HCT116 (cell line): ENCODE results near the gene TTLL3. TPM values are rescaled to one million over a fixed set of nuclear protein-coding genes. Genes with fewer than 3 reads are reported as not detected.

ENCODE experiments used
- ATAC-seq: fragments of 200-7000 bp; cut with Tn5 transposase; 2 replicates; pipeline ENCODE4 v1.9.1; 2020; ENCODE audit warnings: mild to moderate bottlenecking, moderate library complexity
- BruUV-seq: library from RNA; stranded (reverse); fragments of 400-500 nt; replicated peaks from 2 replicates; lab custom pipeline; 2021; lab: Mats Ljungman, UMichigan
- CTCF ChIA-PET: fragments of 300-600 bp; sonication (Branson Sonifier 250); formaldehyde crosslinking; loops from one replicate; lab custom pipeline; 2021; ENCODE audit warnings: antibody characterized with exemption; lab: Charles Lee
- POLR2A ChIA-PET: fragments of 300-600, 350-600 bp; sonication (Branson Sonifier 250); formaldehyde crosslinking; loops from one replicate; lab custom pipeline; 2021; ENCODE audit warnings: antibody characterized with exemption; lab: Charles Lee
- RAD21 ChIA-PET, 2 experiments: fragments of 300-600 bp; sonication (Branson Sonifier 250); formaldehyde crosslinking; loops; one replicate each; lab custom pipeline; 2023; ENCODE audit warnings: low total read pairs in 2 of 2; ENCODE audit not compliant: uncharacterized antibody in 2 of 2, unreplicated experiment in 2 of 2, low non-redundant PET in 1 of 2; lab: Charles Lee
- DNase-seq: peaks from one replicate; pipeline ENCODE4 v3.0.0-alpha.2; 2010; ENCODE audit warnings: low read depth, low spot score
- H2AFZ ChIP-seq: fragments of 200-600 bp; shearing (Covaris generic), sonication (generic); 2 replicates; pipeline ENCODE4 v1.6.1; 2017; ENCODE audit warnings: low read depth, mixed run types, mixed read lengths, antibody characterized with exemption, low read length; ENCODE audit not compliant: poor library complexity, severe bottlenecking
- H3K27ac ChIP-seq: 2 replicates; pipeline ENCODE4 v1.5.1; 2012; ENCODE audit warnings: low read depth, low read length
- H3K27me3 ChIP-seq: fragments of 200-600 bp; sonication (generic); 2 replicates; pipeline ENCODE4 v1.6.1; 2016; ENCODE audit warnings: mixed run types, low read length, mixed read lengths; ENCODE audit not compliant: insufficient read depth
- H3K36me3 ChIP-seq, 2 experiments: fragments of 200-500 bp in 1 of 2; fragments of 200-600 bp in 1 of 2; sonication (Bioruptor generic) in 1 of 2; sonication (generic) in 1 of 2; 2 replicates each; pipeline versions ENCODE4 v1.5.1 to v1.6.1; 2014 to 2016; ENCODE audit warnings: low read length in 2 of 2, inconsistent platforms in 1 of 2, mixed read lengths in 1 of 2, mixed run types in 1 of 2; ENCODE audit not compliant: insufficient read depth in 2 of 2, control insufficient read depth in 1 of 2
- H3K4me1 ChIP-seq, 2 experiments: fragments of 200-600 bp in 1 of 2; sonication (generic) in 1 of 2; 2 replicates each; pipeline versions ENCODE4 v1.5.1 to v1.6.1; 2012 to 2017; ENCODE audit warnings: low read length in 2 of 2, inconsistent platforms in 1 of 2, mild to moderate bottlenecking in 1 of 2, mixed read lengths in 1 of 2, mixed run types in 1 of 2, moderate library complexity in 1 of 2; ENCODE audit not compliant: insufficient read depth in 2 of 2, control insufficient read depth in 1 of 2
- H3K4me2 ChIP-seq: fragments of 200-600 bp; sonication (generic); 2 replicates; pipeline ENCODE4 v1.6.1; 2017; ENCODE audit warnings: mixed run types, low read length, mixed read lengths
- H3K4me3 ChIP-seq, 2 experiments: fragments of 200-600 bp in 1 of 2; sonication (generic) in 1 of 2; replicated peaks in 1 of 2; 2 replicates each; pipeline ENCODE4 v1.5.1; 2011 to 2016; ENCODE audit warnings: low read length in 2 of 2, control low read depth in 1 of 2, low read depth in 1 of 2, mild to moderate bottlenecking in 1 of 2, mixed read lengths in 1 of 2, mixed run types in 1 of 2
- H3K79me2 ChIP-seq: fragments of 200-600 bp; sonication (generic); 2 replicates; pipeline ENCODE4 v1.6.1; 2017; ENCODE audit warnings: mild to moderate bottlenecking, mixed run types, low read length, moderate library complexity, mixed read lengths; ENCODE audit not compliant: insufficient read depth
- H3K9ac ChIP-seq: fragments of 200-600 bp; sonication (generic); 2 replicates; pipeline ENCODE4 v1.6.1; 2016; ENCODE audit warnings: low read length, mixed read lengths
- H3K9me2 ChIP-seq: fragments of 200-600 bp; sonication (generic), shearing (Covaris generic); 2 replicates; pipeline ENCODE4 v1.6.1; 2017; ENCODE audit warnings: mixed run types, mild to moderate bottlenecking, moderate library complexity; ENCODE audit not compliant: insufficient read depth
- H3K9me3 ChIP-seq, 2 experiments: fragments of 200-500 bp in 1 of 2; fragments of 200-600 bp in 1 of 2; sonication (Bioruptor generic) in 1 of 2; sonication (generic) in 1 of 2; 2 replicates each; pipeline ENCODE4 v1.6.1; 2014 to 2017; ENCODE audit warnings: low read length in 2 of 2, mixed read lengths in 2 of 2, inconsistent platforms in 1 of 2, low read depth in 1 of 2, mild to moderate bottlenecking in 1 of 2, mixed run types in 1 of 2, moderate library complexity in 1 of 2; ENCODE audit not compliant: control insufficient read depth in 1 of 2, insufficient read depth in 1 of 2
- H4K20me1 ChIP-seq: fragments of 200-600 bp; sonication (generic), shearing (Covaris generic); 2 replicates; pipeline ENCODE4 v1.6.1; 2017; ENCODE audit warnings: mixed run types, mild to moderate bottlenecking, moderate library complexity; ENCODE audit not compliant: insufficient read depth
- FOSL1 ChIP-seq: IDR thresholded peaks from 2 replicates; pipeline ENCODE4 v1.6.1; 2012; ENCODE audit warnings: low read depth
- RAD21 ChIP-seq: IDR thresholded peaks from 2 replicates; pipeline ENCODE4 v1.6.1; 2012; ENCODE audit warnings: low read depth, mild to moderate bottlenecking
- SIN3A ChIP-seq: IDR thresholded peaks from 2 replicates; pipeline ENCODE4 v1.6.1; 2012; ENCODE audit warnings: low read depth
- SP1 ChIP-seq: IDR thresholded peaks from 2 replicates; pipeline ENCODE4 v1.6.1; 2012; ENCODE audit warnings: low read depth
- TCF7L2 ChIP-seq: IDR thresholded peaks from 2 replicates; pipeline ENCODE4 v1.7.0; 2011; ENCODE audit warnings: borderline replicate concordance, inconsistent platforms; ENCODE audit not compliant: insufficient read depth, insufficient read length; ENCODE audit errors: extremely low read depth
- intact Hi-C: fragments of 100-400 bp; cut with micrococcal nuclease; formaldehyde crosslinking; loops from 2 replicates; pipeline ENCODE4 v1.10.0; 2022
- total RNA-seq: library from RNA; stranded (reverse); gene quantifications from one replicate; pipeline ENCODE4 v1.2.1, GENCODE V29; 2021; ENCODE audit not compliant: unreplicated experiment
- TF ChIP-seq, protein P1 (sequence below): IDR thresholded peaks from 2 replicates; pipeline ENCODE4 v1.6.1; 2012

TTLL3 gene
- total RNA-seq, 1 experiment from 2014 or later = 40.3 TPM

DNA sequence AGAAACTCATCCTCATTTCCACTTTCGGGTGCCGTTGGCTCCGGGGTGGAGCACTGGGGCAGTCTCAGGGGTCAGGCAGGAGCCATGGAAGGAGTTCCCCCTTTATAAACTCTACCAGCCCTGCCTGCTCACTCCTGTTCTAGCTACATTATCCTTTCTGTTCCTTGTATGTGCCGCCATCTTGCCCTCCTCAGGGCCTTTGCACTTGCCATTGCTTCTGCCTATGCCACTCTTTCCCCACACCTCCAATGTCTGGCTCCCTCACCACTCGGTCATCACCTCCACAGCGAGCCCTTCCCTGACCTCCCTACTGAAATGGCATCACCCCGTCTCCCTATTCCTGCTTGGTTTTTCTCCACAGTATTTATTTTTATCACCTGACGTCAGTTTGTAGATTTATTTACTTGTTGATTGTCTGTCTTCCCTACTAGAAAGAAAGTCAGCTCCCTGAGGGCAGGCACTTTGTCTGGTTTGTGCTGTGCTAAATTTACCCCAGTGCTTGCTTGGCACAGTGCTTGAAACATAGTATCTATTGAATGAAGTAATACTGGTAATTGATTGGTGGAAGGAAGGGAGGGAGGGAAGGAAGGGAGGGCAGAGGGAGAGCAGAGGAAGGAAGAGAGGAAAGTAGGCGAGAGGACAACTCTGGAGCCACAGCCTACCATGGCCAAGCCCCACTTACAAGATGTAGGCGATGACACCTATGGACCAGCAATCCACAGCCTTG lies 49.1 kb upstream of the TTLL3 start:
- no peaks in the 10 kb centered on the region for H3K27me3 ChIP-seq
- no peak overlapping the region for H3K9ac ChIP-seq
- no peaks in the 10 kb centered on the region for H3K79me2 ChIP-seq
- no peak overlapping the region for H3K4me2 ChIP-seq
- POLR2A ChIA-PET = no interaction called here
- no peak for TF ChIP-seq SIN3A
- no peak for DNase-seq
- no peaks in the 10 kb centered on the region for H3K4me1 ChIP-seq
- no peaks in the 10 kb centered on the region for H4K20me1 ChIP-seq
- no peak for ATAC-seq
- H3K27ac ChIP-seq = no peak overlapping the region
- no peaks in the 10 kb centered on the region for H3K9me3 ChIP-seq
- RAD21 ChIA-PET = no interaction called here
- no peak overlapping the region for H3K4me3 ChIP-seq
- intact Hi-C loops = no loop called here
- BruUV-seq = no TSS peak
- no peak overlapping the region for H2AFZ ChIP-seq
- peaks cover 7 to 13% of the 10 kb centered on the region in 2 experiments; a peak in 3 of 4 replicates for H3K36me3 ChIP-seq
- no peaks in the 10 kb centered on the region for H3K9me2 ChIP-seq
- CTCF ChIA-PET = no interaction called here

- Histone ChIP-seq H3K4me2 (no peak overlapping the region), H4K20me1 (no peaks in the 10 kb centered on the region), H3K9me3 (no peaks in the 10 kb centered on the region), H3K4me1 (no peaks in the 10 kb centered on the region), H3K27ac (no peak overlapping the region), H3K79me2 (no peaks in the 10 kb centered on the region), H3K9me2 (no peaks in the 10 kb centered on the region), H2AFZ (no peak overlapping the region), H3K27me3 (no peaks in the 10 kb centered on the region), H3K36me3 (peaks cover 6 to 17% of the 10 kb centered on the region in 2 experiments; a peak in 3 of 4 replicates), H3K9ac (no peak overlapping the region), H3K4me3 (no peak overlapping the region)
- intact Hi-C loops = no loop called here
- TF ChIP-seq, protein P1, sequence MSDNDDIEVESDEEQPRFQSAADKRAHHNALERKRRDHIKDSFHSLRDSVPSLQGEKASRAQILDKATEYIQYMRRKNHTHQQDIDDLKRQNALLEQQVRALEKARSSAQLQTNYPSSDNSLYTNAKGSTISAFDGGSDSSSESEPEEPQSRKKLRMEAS = no peak
- TF ChIP-seq TCF7L2 (no peak), RAD21 (no peak), SP1 (no peak), FOSL1 (no peak)
- ATAC-seq (no peak), DNase-seq (no peak)
- ChIA-PET RAD21 (no interaction called here), POLR2A (no interaction called here), CTCF (no interaction called here)
- BruUV-seq = no TSS peak
These were observed 48.1 kb upstream of the TTLL3 start for GRCh38 chr3:9761919-9762318.
